Transverse colon (tissue), 3 donors: ENCODE data around the gene EFNA4.

ENCODE experiments used
- EP300 ChIP-seq: sonication (generic); formaldehyde crosslinking; IDR thresholded peaks from one replicate; pipeline ENCODE4 v1.6.1; 2017; ENCODE audit warnings: antibody characterized with exemption, low read depth
- TF ChIP-seq, protein P1 (sequence below), 5 experiments: fragments of 200-600 bp in 3 of 5; fragments of 450-650 bp in 2 of 5; sonication (generic) in 3 of 5; IDR thresholded peaks; 1 replicate in 2 of 5; 2 replicates in 3 of 5; pipeline ENCODE4 v1.5.1; 2016 to 2017; ENCODE audit warnings: antibody characterized with exemption in 5 of 5, inconsistent platforms in 3 of 5, mild to moderate bottlenecking in 2 of 5, moderate library complexity in 1 of 5

DNA sequence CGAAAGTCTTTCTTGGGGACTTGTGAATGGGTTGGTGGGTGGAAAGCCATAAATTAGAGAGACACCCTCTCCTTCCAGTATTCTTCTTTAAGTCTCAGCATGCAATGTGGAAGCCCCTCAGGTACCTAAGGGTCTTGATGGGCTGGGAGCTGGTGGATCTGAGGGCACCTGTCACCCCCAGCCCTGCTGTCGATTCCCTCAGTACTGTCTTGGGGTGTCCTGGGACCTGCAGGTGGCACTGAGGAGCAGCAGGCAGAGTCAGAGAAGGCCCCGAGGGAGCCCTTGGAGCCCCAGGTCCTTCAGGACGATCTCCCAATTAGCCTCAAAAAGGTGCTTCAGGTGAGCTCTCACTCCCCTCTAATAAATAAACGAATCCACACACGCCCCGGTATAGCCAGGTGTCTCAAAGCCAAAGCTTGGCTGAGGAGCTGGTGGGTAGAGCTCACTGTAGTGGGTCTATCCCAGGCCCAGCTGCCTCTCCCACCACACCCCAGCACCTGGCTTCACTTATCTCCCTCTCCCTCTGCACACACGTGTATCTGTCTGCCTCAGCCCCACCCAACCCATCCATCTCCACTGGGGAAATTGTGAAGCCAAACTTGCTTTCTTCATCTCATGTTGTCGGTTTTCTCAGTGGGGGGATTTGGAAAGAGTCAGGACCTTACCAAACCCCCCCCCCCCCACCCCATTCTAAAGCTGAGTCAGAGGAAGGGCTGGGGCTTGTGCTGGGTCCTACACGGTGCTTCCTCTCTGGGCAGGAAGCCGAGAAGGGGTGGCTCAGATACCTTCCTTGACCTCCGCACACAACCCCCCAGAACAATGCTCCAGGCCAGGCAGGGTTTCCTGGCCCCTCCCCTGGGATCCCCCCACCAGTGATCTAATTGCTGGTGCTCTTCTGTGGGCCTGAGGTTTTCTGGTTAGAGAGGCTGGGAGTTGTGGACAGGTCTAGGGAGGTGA, 10.8 kb upstream of the EFNA4 start:
- no peak for TF ChIP-seq EP300
- TF ChIP-seq, protein P1, sequence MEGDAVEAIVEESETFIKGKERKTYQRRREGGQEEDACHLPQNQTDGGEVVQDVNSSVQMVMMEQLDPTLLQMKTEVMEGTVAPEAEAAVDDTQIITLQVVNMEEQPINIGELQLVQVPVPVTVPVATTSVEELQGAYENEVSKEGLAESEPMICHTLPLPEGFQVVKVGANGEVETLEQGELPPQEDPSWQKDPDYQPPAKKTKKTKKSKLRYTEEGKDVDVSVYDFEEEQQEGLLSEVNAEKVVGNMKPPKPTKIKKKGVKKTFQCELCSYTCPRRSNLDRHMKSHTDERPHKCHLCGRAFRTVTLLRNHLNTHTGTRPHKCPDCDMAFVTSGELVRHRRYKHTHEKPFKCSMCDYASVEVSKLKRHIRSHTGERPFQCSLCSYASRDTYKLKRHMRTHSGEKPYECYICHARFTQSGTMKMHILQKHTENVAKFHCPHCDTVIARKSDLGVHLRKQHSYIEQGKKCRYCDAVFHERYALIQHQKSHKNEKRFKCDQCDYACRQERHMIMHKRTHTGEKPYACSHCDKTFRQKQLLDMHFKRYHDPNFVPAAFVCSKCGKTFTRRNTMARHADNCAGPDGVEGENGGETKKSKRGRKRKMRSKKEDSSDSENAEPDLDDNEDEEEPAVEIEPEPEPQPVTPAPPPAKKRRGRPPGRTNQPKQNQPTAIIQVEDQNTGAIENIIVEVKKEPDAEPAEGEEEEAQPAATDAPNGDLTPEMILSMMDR (IDR thresholded peaks at IDR 0.05), result peak in 4 of 5 experiments; percentile 28 to 47 (median 30)
